Hematopoietic multipotent progenitor cell treated with erythropoietin and hydrocortisone succinate and interleukin-3 and kit ligand, for 17 days (in vitro differentiated cells): Measurements from ENCODE around the gene MOB3A.

Source experiments
- DNase-seq: peaks from one replicate; pipeline ENCODE4 v3.0.0-alpha.2; 2015; ENCODE audit warnings: low spot score

MOB3A gene

DNA sequence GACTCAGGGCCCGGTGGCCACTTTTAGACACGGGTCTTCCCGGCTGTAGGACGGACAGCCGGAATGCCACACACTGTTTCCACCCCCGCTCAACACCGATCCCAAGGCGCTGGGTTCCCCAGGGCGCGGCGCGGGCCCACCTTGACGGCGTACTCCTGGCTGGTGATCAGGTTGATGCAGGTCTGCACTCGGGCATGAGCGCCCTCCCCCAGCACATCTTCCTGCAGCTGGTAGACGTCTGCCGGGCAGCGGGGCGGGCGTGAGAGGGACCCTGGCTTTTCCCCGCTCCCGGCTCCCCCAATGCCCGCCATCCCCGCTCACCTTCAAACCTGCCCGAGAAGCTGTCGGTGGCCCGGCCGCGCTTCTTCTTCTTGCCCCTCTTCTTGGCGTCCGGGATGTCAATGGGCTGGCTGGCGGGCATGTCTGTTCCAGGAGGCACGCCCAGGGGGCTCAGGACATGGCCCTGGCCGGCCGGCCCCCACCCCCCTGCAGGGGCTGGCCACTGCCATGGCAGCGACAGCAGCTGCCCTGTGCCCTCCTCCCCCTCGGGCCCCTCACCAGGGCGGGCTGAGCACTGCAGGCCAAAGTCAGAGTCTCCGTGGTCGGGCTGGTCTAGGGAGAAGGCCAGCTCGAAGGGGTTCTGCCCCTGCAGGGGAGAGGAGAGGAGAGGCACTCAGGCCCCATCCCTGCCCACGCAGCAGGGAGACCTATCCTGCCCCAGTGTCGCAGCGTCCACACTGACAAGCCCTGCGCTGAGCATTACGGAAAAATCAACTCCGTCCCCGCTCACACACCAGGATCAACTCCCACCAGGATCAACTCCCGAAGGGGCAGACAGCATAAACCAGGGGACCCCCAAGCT, 49.8 kb downstream of the MOB3A start:
- no peak for DNase-seq

DNA sequence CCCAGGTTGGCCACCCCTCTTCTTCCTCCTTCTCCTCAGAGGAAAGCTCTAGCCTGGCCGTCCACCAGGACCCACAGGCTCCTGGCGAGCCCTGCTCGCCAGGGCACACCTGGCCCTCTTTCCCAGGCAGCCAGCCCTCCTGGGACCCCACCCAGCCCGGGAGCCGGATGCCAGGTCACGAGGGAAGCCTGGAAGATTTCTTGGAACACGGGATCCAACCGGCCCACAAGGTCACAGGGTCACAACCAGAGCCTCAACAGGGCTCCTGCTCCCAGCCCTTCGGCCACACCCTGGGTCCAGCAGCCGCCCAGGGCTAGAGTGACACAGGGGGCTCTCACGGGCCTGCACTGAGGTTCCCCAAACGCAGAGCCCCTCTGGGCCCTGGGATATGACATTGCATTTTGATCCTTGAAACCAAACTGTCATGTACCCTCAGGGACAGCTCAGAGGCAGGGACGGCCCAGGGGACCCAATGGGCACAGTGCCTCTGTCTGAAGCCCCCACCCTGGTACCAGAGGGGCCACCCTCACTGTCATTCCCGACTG, 50.6 kb downstream of the MOB3A start:
- no peak for DNase-seq

DNA sequence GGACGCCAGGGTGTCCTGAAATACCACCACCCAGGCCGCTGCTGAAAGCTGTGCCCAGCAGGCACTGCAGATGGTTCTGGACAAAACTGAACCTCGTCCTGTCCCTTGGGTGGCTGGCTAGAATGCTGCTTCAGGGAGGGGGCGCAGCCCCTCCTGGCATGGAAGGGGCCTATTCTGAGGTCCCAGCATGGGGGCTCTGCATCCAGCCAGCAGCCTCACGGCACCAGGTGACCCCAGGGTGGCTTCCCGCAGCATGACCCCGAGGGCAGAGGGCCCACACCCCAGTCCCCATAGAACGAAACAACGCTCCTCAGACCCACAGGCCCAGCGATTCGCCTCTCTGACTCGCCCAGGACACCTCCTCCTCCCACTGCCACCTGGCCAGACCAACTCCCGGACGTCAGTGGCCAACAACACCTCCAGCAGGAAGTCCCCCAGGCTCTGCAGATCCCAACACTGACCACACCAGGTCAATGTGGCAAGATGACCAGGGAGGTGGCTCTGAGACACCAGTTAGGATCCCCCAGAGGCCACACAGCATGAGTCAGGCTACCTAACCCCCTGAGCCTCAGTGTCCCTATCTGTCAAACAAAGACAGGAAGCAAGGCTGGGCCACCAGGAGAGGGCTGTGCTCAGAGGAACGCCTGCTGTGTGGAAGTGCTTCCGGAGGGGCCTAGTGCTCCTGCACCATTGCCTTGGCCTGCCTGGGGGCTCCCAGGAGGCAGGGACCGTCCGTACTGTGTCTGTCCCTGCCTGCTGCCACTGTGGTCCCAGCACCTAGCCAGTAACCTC, 51.2 kb downstream of the MOB3A start:
- no peak for DNase-seq

DNA sequence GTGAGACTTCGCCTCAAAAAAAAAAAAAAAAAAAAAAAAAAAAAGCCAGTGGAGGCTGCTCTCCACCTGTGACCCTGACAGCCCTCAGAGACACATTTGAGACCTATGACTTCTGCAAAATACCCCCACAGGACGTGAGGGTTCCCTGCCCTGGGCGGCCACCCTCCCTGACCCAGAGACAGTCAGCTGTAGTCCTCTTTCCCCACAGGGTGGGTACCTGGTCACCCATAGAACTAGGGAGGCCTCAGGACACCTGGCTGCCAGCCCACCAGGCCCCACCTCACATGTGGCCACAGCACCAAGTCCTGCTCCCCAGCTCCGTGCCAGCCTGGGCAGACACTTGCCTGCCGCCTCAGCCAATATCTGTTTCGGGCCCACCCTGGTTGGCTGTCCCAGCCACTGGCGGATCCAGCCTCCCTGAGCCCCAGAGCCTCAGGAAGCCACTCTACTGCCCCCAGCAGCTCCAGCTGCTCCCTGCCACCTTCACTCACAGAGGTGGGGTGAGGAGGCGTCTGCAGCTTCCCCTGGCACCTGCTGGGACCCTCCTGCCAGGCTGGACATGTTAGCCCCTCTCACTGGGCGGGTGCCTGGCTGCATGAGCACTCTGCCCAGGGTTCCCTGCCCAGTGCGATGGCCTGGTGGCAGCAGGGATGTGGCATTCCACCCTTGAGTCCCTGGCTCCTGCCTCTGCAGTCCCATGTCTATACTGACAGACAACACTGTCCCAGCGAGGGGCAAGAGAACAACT, 52.0 kb downstream of the MOB3A start:
- DNase-seq, result peak; percentile 40

GRCh38 chr19:2043251-2043641, 52.9 kb downstream of the MOB3A start:
- DNase-seq, result no peak

DNA sequence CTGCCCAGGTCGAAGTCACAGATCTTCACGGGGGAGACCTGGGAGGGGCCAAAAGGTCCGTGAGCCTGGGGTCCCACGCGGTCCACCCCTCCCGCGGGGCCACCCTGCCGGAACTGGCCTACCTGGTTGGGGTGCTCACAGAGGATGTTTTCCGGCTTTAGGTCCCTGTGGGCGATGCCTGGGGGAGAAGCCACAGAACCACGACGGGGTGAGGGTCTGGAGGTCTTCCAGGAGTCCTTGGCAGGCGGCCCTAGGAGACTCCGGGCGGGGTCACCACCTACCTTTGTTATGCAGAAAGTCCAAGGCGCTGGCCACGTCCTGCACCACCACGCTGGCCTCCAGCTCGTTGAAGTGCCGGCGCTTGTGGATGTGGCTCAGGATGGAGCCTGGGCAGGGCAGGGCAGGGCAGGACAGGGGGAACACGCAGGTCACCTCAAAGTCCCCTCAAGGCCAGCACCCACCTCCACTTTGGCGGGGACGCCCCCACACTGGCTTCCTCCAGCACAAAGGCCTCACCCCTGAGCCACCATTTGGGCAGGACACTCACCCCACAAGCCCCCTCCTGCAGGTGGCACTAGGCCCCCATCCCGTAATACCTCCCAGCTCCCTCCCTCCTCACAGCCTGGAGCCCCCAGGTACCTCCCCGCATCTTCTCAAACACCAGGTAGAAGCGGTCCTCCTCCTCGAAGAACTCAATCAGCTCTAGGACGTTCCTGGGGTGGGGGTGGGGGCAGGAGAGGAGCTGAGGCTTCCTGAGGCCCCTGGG, 53.5 kb downstream of the MOB3A start:
- no peak for DNase-seq

DNA sequence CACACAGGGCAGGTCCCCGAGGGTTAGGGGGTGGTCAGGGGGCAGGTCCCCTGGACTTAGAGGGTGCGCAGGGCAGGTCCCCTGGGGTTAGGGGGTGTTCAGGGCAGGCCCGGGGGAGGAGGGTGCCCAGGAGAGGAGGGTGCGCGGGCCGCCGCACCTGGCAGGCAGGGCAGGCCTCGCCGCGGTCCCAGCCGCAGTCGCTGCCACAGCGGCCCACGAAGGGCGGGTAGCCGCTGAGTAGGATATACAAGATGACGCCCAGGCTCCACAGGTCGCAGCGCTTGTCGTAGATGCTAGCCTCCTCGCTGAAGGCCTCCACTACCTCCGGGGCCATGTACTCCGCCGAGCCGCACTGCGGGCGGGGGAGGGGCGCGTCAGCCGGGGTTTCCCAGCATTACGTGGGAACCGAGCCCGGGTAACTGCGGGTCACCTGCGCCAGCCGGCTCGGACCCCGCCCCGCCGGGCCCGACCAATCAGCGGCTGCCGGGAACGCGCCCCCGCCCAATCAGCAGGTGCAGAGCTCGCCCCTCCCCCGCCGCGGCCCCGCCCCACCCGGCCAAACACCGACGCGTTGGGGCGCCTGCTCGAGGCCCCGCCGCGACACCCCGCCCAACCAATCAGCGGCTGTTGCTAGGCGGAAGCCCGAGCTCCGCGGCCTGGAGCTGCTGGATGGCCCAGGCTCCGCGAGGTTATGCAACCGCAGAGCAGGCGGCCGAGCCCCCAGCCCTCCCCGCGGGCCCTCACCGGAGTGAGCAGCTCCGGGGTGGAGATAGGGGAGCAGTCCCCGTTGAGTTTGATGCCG, 54.2 kb downstream of the MOB3A start:
- DNase-seq, result peak; percentile 95

- DNase-seq, result no peak
Measured at GRCh38 chr19:2041433-2041682, 54.8 kb downstream of the MOB3A start.

DNA sequence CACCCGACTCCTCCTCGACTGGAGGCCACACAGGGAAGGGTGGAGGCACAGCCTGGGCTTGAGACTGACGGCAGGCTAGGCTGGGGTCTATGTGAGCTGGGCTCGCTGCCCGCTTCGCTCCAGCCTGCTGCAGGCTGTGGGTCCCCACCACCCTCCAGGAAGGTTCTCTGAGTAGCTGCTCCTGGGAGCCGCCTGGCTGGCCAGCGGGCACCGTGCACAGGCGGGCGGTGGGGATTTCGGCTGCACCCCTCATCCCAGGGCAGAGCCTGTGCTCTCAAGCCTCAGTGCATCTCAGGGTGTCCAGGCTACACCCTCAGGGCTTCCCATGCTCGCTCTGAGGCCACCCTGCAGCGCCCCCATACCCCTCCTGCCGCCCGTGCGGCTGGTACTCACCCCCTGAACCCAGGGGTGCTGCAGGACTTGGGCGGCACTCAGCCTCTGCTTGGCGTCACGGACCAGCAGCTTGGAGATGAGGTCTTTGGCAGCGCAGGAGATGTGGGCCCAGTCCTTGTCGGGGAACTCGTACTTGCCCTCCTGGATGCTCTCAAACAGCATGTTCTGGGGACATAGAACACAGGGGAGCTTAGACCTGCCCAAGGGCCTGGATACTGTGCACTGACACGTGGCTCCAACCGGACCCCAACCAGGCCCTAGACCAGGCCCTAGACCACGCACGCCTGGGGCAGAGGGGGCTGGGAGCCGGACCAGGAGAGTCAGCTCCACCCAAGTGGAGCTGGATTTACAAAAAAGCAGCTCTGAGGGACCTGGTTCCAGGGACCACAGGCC, 55.3 kb downstream of the MOB3A start:
- DNase-seq, result peak; percentile 18

GRCh38 chr19:2039959-2040646, 56.0 kb downstream of the MOB3A start:
- peak; percentile 31 for DNase-seq

- DNase-seq, result peak; percentile 24
Measured at GRCh38 chr19:2039089-2039958, 56.8 kb downstream of the MOB3A start.

DNA sequence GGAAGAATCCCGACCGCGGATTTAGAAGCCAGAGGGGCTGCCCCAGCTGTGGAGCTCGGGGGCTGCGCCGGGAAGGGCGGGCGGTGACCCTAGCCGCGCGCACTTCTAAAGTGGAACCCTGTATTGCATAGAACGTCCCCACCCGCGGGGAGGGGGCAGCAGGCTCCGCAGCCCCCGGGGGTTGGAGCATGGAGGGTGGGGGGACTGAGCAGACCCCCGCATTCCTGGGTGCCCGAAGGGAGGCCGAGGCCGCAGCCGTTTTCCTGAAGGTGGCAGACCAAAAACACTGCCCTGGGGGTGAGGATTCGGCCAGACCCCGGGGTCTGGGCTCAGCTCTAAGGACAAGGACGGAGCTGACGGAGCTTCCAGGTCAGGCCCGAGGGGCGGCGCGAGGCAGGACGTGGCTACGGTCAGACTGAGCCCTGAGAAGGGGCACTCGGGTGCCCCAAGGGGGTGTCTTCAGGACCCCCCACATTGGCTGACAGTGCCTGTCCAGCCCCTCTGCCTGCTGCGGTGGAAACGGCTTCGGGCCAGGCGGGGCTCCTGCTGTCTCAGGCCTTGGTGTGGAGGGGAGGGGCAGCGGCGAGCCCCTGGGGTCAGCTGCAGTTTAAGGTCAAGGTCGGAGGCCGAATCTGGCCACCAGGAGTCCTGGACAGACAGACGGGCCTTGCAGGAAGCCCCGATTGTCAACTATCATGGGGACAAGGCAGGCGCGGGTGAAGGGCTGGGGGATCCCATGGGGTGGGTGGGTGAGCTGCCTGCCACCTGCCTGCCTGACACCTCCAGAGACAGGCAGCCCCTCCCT, 57.6 kb downstream of the MOB3A start:
- DNase-seq, result peak; percentile 12

GRCh38 chr19:2037651-2038255, 58.4 kb downstream of the MOB3A start:
- peak; percentile 7 for DNase-seq

- no peak for DNase-seq
Measured at GRCh38 chr19:2036424-2036823, 59.7 kb downstream of the MOB3A start.

GRCh38 chr19:2035590-2035991, 60.5 kb downstream of the MOB3A start:
- DNase-seq, result no peak

DNA sequence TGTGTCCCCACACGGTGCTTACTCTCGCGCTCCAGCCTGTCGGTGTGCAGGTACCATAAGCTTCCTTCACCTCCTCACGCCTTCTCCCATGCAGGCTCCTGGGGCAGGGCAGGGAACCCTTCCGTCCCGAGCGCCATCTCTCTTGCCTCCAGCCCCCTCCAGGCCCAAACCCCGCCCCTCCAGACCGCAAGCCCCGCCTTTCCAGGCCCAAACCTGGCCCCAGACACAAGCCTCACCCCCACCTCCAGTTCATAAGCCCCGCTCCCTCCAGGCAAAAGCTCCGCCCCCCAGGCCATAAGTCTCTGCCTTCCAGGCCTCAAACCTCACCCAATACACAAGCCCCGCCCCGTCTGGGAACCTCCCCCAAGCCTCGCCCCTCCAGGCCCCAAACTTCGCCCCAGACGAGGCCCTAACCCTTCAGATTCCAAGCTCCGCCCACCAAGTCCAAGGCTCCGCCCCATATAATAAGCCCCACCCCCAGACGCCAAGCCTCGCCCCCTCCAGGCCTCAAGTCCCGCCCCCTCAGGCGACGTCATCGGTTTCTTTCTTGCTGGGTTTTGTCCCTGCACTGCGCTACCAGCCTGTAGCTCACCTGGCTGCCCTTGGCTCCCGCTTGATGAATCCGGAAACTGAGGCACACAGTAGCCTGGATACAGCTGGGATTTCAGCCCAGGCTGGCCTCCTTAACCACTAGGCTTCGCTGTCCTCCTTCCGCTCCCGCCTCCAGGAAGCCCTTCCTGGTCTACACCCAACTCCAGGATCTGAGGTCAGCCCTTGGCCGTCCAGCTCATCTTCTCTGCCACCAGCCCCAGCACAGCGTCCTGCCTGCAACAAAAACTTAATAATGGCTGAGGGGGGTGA, 61.2 kb downstream of the MOB3A start:
- DNase-seq, result peak; percentile 77
